GM21737 (cell line): ENCODE data around the gene RPTOR.
"Not testable (repeated sequence)": the region's sequence is repeated elsewhere in the genome, so short reads cannot be mapped to it uniquely, and the experiment has no call there.

Experiments used
- ATAC-seq: cut with Tn5 transposase; IDR thresholded peaks from one replicate; pipeline ENCODE4 v1.9.1; 2021; ENCODE audit warnings: mild to moderate bottlenecking, moderate library complexity; ENCODE audit not compliant: unreplicated experiment

Gene RPTOR

GRCh38 chr17:80803451-80804428, 259.1 kb downstream of the RPTOR start:
- ATAC-seq = no peak

- no peak for ATAC-seq
These were observed 259.8 kb downstream of the RPTOR start for GRCh38 chr17:80804466-80804865.

GRCh38 chr17:80805032-80805751, 260.6 kb downstream of the RPTOR start:
- ATAC-seq = no peak

GRCh38 chr17:80807014-80807413, 262.4 kb downstream of the RPTOR start:
- no peak for ATAC-seq

GRCh38 chr17:80807882-80808281, 263.2 kb downstream of the RPTOR start:
- no peak for ATAC-seq

- no peak for ATAC-seq
These were observed 266.8 kb downstream of the RPTOR start for GRCh38 chr17:80811181-80812105.

GRCh38 chr17:80812362-80813088, 267.9 kb downstream of the RPTOR start:
- ATAC-seq = no peak

- ATAC-seq = no peak
These were observed 268.7 kb downstream of the RPTOR start for GRCh38 chr17:80813318-80813717.

GRCh38 chr17:80814491-80814890, 269.9 kb downstream of the RPTOR start:
- no peak for ATAC-seq

GRCh38 chr17:80815151-80815681, 270.6 kb downstream of the RPTOR start:
- ATAC-seq = no peak

GRCh38 chr17:80815718-80816117, 271.1 kb downstream of the RPTOR start:
- not testable (repeated sequence) for ATAC-seq

- no peak for ATAC-seq
These were observed 271.8 kb downstream of the RPTOR start for GRCh38 chr17:80816241-80817103.

- no peak for ATAC-seq
These were observed 272.7 kb downstream of the RPTOR start for GRCh38 chr17:80817321-80817845.

- no peak for ATAC-seq
These were observed 273.2 kb downstream of the RPTOR start for GRCh38 chr17:80817861-80818260.

GRCh38 chr17:80818871-80819270, 274.2 kb downstream of the RPTOR start:
- no peak for ATAC-seq

- no peak for ATAC-seq
These were observed 275.0 kb downstream of the RPTOR start for GRCh38 chr17:80819422-80820164.

GRCh38 chr17:80820331-80820730, 275.7 kb downstream of the RPTOR start:
- no peak for ATAC-seq

- no peak for ATAC-seq
These were observed 276.9 kb downstream of the RPTOR start for GRCh38 chr17:80821546-80821945.
